ENCODE results near the gene NCK1. TPM values are rescaled to one million over a fixed set of nuclear protein-coding genes. Genes with fewer than 3 reads are reported as not detected.

The NCK1 gene
- total and polyA plus RNA-seq, 2 experiments from 2014 or later, result 28.4 to 28.7 TPM

DNA sequence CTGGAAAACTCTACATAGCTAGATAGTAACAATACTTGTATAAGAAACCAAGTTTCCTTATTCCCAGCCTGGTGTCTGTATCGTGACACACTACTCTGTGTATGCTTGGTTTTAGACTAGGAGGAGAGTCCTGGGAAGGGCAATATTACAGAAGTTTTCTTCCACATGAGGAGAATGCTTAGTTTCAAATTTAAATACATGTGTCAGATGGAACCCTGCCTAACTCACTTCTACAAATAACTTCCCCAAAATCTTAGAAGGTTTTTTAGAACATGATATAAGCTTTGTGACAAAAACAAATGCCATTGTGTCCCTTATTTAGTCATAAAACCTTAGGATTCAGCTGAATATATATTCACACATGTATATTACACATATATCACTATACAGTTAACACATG is 88.6 kb downstream of the NCK1 start (continued):
- no peak for TF ChIP-seq ZNF462 (CRISPR knock-in tag; IDR thresholded peaks at IDR 0.05)
- no peak for TF ChIP-seq ZNF114 (CRISPR knock-in tag; IDR thresholded peaks at IDR 0.05)
- TF ChIP-seq, protein P1, sequence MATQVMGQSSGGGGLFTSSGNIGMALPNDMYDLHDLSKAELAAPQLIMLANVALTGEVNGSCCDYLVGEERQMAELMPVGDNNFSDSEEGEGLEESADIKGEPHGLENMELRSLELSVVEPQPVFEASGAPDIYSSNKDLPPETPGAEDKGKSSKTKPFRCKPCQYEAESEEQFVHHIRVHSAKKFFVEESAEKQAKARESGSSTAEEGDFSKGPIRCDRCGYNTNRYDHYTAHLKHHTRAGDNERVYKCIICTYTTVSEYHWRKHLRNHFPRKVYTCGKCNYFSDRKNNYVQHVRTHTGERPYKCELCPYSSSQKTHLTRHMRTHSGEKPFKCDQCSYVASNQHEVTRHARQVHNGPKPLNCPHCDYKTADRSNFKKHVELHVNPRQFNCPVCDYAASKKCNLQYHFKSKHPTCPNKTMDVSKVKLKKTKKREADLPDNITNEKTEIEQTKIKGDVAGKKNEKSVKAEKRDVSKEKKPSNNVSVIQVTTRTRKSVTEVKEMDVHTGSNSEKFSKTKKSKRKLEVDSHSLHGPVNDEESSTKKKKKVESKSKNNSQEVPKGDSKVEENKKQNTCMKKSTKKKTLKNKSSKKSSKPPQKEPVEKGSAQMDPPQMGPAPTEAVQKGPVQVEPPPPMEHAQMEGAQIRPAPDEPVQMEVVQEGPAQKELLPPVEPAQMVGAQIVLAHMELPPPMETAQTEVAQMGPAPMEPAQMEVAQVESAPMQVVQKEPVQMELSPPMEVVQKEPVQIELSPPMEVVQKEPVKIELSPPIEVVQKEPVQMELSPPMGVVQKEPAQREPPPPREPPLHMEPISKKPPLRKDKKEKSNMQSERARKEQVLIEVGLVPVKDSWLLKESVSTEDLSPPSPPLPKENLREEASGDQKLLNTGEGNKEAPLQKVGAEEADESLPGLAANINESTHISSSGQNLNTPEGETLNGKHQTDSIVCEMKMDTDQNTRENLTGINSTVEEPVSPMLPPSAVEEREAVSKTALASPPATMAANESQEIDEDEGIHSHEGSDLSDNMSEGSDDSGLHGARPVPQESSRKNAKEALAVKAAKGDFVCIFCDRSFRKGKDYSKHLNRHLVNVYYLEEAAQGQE (IDR thresholded peaks at IDR 0.05; ENCODE audit: unreplicated experiment), result no peak

GRCh38 chr3:136952292-136952691 is 90.3 kb downstream of the NCK1 start:
- H3K9me2 ChIP-seq (ENCODE audit: insufficient read depth), result no peaks in the 10 kb centered on the region
- ATAC-seq (no peak), DNase-seq (ENCODE audit: low spot score) (no peak)
- H2AFZ ChIP-seq, result no peak overlapping the region
- no peak overlapping the region for H3K4me2 ChIP-seq
- no peaks in the 10 kb centered on the region for H3K27me3 ChIP-seq (ENCODE audit: insufficient read depth)
- H3K4me1 Mint-ChIP-seq, result peaks cover 18% of the 10 kb centered on the region
- no peaks in the 10 kb centered on the region for H3K36me3 ChIP-seq (ENCODE audit: insufficient read depth)
- H3K4me1 ChIP-seq (ENCODE audit: insufficient read depth), result no peaks in the 10 kb centered on the region
- no peak overlapping the region for H3K27ac Mint-ChIP-seq
- H3K36me3 Mint-ChIP-seq (ENCODE audit: low read depth), result no peaks in the 10 kb centered on the region
- no peak overlapping the region for H3K27ac ChIP-seq (ENCODE audit: low read depth)
- H3K27me3 Mint-ChIP-seq (ENCODE audit: insufficient read depth, low read depth, poor library complexity), result peaks cover 4% of the 10 kb centered on the region
- no peaks in the 10 kb centered on the region for H3K79me2 ChIP-seq (replicated peaks; ENCODE audit: insufficient read depth)
- no peak overlapping the region for H3K4me3 ChIP-seq
- no peaks in the 10 kb centered on the region for H4K20me1 ChIP-seq (replicated peaks; ENCODE audit: insufficient read depth)
- H3F3A ChIP-seq (replicated peaks; ENCODE audit: low read depth), result no peaks in the 10 kb centered on the region
- no peaks in the 10 kb centered on the region for H3K9me3 Mint-ChIP-seq
- H3K4me3 Mint-ChIP-seq, result no peak overlapping the region
- TF ChIP-seq ZNF331 (CRISPR knock-in tag; IDR thresholded peaks at IDR 0.05; ENCODE audit: low read depth) (no peak), EZH2 (IDR thresholded peaks at IDR 0.05; ENCODE audit: low read depth, unreplicated experiment) (no peak), CREB1 (CRISPR knock-in tag; IDR thresholded peaks at IDR 0.05; ENCODE audit: low read depth) (no peak), POLR2AphosphoS5 (IDR thresholded peaks at IDR 0.05; ENCODE audit: low read depth) (no peak)
